HG02852 (cell line): ENCODE measurements around the gene ZNF423.

ENCODE experiments used
- ATAC-seq: cut with Tn5 transposase; IDR thresholded peaks from one replicate; pipeline ENCODE4 v1.9.1; 2021; ENCODE audit warnings: mild to moderate bottlenecking, moderate library complexity; ENCODE audit not compliant: unreplicated experiment

ZNF423 gene

DNA sequence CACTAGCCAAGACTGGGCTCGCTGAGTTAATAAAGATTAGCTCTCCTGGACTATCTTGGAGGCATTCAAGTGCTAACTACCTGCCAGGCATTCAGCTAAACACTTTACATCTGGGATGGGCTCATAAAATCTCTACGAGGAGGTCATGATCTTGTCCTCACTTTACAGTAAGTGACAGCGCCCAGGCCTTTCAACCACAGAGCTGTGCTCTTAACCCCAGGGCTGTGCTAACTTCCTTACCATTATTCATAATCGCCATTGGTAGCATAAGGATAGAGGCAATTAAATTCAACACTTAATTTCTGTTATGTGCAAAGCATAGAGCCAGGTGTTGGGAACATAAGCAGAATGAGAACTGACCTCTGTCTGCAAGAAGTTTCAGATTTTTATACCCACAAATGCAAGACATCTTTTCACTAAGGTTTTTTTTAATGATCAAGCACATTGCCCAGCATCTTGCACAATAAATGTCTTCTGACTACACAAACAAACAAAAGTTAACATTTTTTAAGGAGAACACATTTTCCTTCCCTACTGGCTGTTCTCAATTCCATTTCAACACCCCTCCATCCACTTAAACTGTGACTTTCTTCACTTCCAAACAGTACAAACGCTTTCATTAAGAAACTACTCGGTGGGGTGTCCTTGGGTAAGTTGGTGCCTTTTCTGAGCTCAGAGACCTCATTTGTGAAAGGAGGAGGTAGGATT, 310.0 kb downstream of the ZNF423 start:
- no peak for ATAC-seq

DNA sequence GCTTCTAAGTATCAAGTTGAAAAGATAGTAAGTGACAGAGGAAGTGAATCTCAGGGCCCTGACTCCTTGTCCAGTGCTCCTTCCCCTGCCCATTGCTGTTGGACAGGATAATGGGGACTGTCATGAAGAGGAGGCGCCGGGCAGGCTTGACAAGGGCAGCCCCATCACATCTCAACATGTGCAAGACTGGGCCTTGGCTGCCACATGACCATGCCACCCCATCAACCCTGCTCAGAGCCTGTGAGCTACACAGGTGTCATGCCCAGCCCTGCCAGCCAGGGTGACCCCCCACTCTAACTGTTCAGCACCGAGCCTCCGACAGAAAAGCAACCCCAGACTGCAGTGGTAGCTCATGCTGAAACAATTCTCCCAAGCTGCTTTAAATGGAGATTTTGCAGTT, 310.7 kb downstream of the ZNF423 start:
- ATAC-seq: no peak

GRCh38 chr16:49544828-49545227, 311.1 kb downstream of the ZNF423 start:
- no peak for ATAC-seq

DNA sequence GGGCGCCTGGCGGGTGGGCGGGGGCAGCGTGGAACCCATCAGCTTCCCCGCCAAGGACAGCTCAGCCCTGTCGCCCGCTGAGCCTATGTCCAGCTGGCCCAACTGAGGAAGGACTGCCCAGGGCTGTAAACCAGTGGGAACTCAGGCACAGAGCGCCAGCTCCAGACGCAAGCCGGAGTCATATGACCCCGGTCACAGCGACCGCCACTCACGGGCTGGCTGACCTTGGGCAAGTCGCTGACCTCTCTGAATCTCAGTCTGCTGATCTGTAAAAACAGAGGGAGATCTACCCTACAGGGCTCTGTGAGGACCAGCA, 312.3 kb downstream of the ZNF423 start:
- no peak for ATAC-seq

DNA sequence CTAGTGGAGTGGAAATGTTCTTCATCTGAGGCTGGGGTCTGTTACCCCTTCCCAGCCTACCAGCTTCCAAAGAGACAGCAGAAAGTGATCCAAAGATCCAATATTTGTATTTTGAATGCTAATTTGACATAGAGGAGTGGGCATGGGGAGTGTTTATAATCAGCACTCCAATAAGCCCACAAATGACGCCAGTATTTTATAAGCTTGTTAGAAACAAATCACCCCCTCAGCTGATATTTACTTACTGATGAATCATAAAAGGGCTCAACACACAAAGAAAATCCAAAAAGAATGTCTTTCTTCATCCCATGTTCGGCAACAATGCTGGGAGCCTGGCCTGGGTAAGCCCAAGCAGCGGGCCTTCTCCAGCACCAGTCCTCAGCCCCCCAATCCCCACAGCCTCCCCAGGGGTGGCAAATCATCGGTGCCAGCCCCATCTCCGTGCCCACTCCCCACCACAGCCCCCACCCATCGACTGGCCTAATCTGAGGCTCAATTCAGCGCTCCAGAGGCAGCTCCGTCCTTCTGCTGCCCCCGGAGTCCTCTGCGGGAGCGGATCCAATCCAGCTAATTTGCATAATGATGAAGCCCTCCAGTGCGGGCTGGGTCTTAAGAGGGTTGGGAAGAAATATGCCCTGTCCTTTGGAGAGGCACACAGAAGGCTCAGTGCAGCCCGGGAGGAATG, 312.8 kb downstream of the ZNF423 start:
- no peak for ATAC-seq

DNA sequence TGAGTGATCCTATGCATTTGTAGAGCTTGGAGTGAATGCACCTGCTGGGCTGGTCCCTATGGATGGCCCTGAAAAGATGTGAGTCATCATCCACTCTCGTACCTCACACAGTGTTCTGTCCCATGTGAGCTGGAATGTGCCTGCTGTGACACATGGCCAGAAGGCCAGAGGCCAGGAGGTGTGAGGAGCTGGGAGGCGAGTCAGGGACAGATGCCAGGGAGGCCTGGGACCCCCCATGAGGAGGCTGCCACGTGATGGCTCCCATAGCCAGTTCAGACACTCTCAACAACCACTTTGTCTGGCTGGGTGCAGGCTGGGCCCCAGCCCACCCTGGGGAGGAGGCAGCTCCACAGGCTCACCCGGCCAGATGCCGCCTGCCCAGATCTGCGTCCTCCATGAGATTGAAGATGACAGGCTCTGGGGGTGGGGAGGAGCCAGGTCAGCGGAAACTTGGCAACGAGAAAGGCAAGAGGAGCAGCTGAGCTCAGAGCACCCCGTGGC, 313.5 kb downstream of the ZNF423 start:
- ATAC-seq: no peak

- ATAC-seq: no peak
Observed at GRCh38 chr16:49540836-49541235, 315.1 kb downstream of the ZNF423 start.

- ATAC-seq: no peak
Observed at GRCh38 chr16:49539758-49540157, 316.2 kb downstream of the ZNF423 start.

DNA sequence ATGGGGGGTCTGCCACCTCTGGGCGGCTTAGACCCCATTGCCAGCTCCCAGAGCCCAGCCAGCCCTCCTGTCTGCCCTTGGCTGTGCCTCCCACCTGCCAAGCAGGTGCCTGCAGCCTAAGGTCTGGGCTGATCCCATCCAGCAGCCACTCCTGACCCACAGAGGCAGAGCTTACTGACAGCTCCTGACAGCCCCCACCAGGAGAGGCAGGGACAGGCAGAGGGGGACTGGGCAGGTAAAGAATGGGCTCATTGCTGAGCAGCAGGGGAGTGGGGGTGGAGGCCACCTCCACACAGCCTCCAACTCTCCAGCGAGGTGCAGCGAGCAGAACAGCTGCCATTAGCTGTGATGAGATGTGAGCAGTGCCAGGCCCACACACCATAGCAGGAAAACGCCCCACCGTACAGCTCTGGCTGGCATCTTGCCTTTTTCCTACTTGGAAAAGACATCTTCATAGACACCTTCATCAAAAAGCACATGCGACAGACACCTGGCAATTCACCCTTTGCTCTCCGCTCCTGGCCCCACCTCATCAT, 317.9 kb downstream of the ZNF423 start:
- ATAC-seq: no peak

- ATAC-seq: no peak
Observed at GRCh38 chr16:49534901-49535610, 320.9 kb downstream of the ZNF423 start.

DNA sequence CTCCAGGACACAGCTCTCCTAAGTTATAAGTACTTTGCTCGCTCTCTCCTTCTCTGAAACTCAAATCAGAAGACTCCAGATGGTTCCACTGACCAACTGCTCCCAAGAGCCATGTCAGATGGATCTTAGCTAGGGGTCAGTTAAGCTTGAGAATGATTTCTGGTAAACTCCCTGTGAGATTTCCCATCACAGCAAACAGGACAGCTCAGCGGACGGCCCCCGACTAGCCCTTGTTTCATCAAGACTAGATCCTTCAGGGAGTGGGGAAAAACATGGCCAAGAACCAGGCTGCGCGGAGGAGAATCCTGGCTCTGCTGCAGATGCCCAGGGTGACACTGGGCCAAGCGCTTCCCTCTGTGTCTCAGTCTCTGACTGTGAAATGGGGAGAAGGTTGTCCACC, 322.5 kb downstream of the ZNF423 start:
- ATAC-seq: no peak

GRCh38 chr16:49532873-49533272, 323.0 kb downstream of the ZNF423 start:
- no peak for ATAC-seq

DNA sequence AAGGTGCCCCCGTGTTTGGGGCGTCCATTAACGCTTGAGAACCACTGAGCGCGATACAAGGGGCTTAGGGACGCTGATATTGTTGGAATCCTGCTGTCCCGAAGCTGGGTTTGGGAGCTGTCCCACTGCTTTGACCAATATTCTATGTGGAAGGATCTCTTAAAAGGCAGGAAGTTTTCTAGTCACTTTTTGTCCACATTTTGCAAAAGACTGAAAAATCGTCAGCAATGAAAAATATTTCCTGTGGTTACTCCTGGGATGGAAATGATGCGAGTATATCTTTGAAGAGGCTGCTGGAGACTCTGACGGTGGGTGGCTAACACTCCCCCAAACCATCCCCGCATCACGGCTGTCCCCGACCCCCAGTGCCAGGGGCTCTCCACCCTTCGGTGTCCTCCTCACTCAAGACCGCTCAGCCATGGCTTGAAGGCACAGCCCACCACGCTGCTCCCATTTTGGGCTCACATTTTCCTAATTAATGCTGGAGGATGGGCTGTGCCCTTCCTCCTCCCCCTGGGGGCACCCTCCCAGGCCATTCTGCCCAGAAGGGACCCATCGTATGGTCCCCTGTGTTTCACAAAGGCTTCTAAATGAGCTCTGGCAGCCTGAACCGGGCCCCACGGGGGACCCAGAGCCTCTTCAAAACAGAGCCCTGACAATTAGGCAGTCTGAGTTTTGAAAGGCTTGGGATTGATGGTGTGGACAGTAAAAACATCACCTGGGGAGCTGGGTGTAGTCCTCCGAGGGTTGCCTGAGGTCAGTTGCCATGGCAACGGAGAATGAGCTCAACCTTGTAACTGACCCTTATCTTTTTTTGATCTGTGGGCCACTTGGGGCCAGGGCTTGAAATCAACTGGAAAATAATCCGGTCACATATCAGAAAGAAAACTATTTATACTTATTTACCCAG, 323.7 kb downstream of the ZNF423 start:
- ATAC-seq: no peak

GRCh38 chr16:49531425-49531824, 324.5 kb downstream of the ZNF423 start:
- ATAC-seq: no peak

DNA sequence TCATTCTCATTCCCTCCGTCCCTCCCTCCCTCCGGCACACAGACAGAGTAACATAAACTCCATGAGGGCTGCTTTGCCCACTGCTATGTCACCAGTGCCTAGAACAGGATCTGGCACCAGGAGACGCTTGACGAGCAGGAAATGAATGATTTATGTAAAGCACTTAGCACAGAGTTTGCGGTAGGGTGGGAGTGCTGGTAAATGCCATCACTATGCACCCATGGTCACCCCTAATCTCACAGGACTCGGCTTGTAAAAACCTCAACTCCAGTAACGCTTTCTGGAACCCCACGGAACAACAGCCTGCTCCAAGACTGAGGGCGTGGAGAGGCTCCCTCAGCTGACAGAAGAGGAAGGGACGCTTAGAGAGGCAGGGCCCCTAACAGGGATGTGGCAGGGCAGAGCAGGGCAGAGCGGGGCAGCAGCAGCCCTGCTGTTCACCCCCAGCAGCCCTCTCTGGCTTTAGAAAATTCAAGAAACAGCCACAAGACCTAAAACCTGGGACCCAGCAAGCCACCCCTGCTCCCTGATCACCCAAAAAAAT, 325.4 kb downstream of the ZNF423 start:
- no peak for ATAC-seq

DNA sequence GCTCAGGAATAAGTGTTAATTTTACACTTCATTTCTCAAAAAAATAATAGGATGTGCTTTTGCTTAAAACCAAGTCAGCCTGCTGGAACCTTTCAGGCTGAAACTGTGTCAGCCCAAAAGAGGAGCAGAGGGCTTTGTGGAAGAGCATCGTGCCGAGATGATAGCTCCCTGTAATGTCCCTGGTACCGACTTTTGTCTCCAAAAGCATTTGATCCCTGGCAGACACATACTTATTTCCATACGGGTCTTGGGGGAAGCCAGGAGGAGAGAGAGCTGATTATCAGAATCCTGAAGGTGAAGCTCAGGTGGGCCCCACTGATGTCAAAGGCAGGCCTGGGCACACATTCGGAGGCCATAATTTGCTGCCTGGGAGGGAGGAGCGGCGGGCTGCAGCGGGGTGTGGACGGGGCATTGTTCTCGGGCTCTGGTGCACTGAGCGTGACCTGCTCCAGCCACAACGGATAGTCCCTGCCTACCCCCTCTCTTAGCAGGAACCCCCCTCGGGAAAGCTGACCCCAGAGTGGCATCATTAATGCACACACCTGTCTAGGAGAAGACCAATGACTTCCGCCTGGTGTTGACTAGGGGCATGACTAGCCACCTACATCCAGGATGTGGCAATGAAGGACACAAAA, 326.4 kb downstream of the ZNF423 start:
- ATAC-seq: no peak

DNA sequence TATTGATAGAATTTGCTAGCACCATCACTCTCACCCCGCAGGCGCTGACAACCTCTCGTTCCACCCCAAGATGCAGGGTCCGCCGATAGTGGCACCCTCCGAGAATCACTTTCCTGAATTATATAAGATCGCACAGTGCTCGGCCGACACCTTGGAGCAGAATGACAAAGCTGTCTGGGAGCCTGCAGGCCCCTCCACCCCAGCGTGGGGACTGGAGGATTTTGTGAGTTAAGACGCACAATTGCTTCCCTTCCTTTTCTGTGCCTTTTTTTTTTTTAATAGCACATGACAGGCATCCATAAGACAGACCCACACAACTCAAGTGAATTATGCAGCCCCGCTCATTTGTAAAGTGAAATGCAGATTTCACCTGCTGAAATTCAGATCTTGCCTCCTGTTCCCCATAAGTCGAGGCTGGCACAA, 327.0 kb downstream of the ZNF423 start:
- ATAC-seq: no peak

GRCh38 chr16:49528060-49528865, 327.6 kb downstream of the ZNF423 start:
- no peak for ATAC-seq

DNA sequence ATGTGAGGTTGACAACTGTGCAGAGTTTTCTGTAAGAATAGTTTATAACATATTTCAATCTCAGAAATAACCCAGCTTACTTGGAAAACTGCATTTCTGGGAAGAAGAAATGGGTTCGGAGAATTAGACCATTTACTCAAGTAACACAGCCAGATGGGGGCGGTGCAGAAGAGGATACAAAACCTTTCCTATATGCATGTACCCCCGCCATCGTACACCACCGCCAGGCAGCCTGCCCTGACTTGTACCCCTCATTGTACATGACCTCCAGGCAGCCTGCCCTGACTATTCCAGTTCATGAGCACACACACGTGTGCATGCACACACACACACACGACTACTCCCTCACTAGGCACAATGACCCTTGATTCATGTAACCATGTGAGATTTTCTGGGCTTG, 328.3 kb downstream of the ZNF423 start:
- ATAC-seq: no peak
